ENCODE results near the gene NACC2.

DNA sequence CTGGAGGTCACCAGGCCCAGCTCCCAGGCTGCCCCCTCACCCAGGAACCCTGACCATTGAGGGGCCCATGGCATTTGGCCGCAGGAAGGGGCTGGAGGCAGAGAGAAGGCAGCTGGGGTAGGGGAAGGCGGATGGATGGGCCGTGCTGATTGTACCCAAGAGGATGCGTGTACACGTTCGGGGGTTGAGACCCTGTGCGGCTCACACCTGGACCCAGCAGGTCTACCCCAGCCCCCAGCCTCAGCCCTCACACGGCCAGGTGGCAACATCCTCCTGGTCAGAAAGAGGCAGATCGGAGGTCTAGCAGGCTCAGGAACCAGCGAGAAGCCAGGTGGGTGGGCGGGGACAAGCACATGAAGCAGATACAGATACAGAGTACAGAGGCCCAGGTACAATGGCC, 33.7 kb downstream of the NACC2 start:
- TF ChIP-seq, protein P1, sequence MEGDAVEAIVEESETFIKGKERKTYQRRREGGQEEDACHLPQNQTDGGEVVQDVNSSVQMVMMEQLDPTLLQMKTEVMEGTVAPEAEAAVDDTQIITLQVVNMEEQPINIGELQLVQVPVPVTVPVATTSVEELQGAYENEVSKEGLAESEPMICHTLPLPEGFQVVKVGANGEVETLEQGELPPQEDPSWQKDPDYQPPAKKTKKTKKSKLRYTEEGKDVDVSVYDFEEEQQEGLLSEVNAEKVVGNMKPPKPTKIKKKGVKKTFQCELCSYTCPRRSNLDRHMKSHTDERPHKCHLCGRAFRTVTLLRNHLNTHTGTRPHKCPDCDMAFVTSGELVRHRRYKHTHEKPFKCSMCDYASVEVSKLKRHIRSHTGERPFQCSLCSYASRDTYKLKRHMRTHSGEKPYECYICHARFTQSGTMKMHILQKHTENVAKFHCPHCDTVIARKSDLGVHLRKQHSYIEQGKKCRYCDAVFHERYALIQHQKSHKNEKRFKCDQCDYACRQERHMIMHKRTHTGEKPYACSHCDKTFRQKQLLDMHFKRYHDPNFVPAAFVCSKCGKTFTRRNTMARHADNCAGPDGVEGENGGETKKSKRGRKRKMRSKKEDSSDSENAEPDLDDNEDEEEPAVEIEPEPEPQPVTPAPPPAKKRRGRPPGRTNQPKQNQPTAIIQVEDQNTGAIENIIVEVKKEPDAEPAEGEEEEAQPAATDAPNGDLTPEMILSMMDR (IDR thresholded peaks at IDR 0.05; ENCODE audit: extremely low read depth in 1 of 2, insufficient read depth in 1 of 2, low read depth in 1 of 2, low read length in 2 of 2): no peak
- TF ChIP-seq JUN (IDR thresholded peaks at IDR 0.05; ENCODE audit: borderline replicate concordance, insufficient read depth, insufficient read length, low read depth) (no peak), MYC (IDR thresholded peaks at IDR 0.05; ENCODE audit: low read depth, low read length) (no peak), EZH2 (IDR thresholded peaks at IDR 0.05; ENCODE audit: borderline replicate concordance, low read depth, low read length, severe bottlenecking) (no peak), POLR2A (IDR thresholded peaks at IDR 0.05; ENCODE audit: low read depth, low read length) (no peak), POLR2AphosphoS5 (IDR thresholded peaks at IDR 0.05; ENCODE audit: insufficient read depth, low read depth, low read length) (no peak)
